ENCODE data around the gene EIF4G1. TPM values are rescaled to one million over a fixed set of nuclear protein-coding genes. Genes with fewer than 3 reads are reported as not detected.

The EIF4G1 gene
- total and polyA plus RNA-seq, 2 of the 8 experiments (the other 6 are each of a cell fraction or from before 2014, with no cell fraction given), result 318 to 473 TPM

GRCh38 chr3:184295771-184296170 lies 18.6 kb upstream of the EIF4G1 start (continued):
- TF ChIP-seq RAD21 (IDR thresholded peaks at IDR 0.05 in 1 of 2, conservative IDR thresholded peaks at IDR 0.05 in 1 of 2; ENCODE audit: low read depth in 2 of 2, low read length in 2 of 2) (no peak), TAF7 (optimal IDR thresholded peaks at IDR 0.05; ENCODE audit: borderline replicate concordance, low read depth, low read length) (no peak)

Measured in H1 (cell line).